Stimulated activated CD8-positive, alpha-beta memory T cell treated with anti-CD3 and anti-CD28 coated beads, Interleukin-12 subunit alpha, Interleukin-12 subunit beta, amount 100 ng/mL, for 24 hours (primary cell): Measurements from ENCODE around the gene MAT1A.
"Not testable (repeated sequence)": the region's sequence is repeated elsewhere in the genome, so short reads cannot be mapped to it uniquely, and the experiment has no call there.

Experiments
- DNase-seq: peaks from one replicate; pipeline ENCODE4 v3.0.0-alpha.2; 2020; ENCODE audit errors: extremely low read depth

Gene MAT1A

GRCh38 chr10:80289451-80290287, at the start of gene MAT1A:
MAT1A (minus strand) TSS chr10:80289658; CDS start chr10:80289423, 235 bp downstream.
- DNase-seq: no peak

DNA sequence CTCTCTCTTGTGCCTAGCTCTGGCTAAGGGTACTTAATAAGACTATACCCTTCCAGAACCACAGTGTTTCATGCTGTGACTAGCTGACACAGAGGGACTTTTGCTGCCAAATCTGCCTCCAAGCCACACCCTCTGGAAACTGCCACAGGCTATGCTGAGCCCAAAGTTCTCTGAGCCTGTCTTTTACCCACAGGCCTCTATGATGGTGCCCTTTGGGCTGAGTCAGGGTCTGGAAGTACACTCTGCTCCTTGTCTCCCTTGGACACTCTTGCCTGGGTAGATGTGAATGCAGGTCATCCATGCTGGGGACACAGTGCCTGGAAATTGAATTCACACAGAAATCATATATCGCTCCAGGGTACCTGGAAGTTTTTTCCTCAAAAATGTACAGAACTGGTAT, 44.5 kb upstream of the MAT1A start:
- DNase-seq: no peak

DNA sequence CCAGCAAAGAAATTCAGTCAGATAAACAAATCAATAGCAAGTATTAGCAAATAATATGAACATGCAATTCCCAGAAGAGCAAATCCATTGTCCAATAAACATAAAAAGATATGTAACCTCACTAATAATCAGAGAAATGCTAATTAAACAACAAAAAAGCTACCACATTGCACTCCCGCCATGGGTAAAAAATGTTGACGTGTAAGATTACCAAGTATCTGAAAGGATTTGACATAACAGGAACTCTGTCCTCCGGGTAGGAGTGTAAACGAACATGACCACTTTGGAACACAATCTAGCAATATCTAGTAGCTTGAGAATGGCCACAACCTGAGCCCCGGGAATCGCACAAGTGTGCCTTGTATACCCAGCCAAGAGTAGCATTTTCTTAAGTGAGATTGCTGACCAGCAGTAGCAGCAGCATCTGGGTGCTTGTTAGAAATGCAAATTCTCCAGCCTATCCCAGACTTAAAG, 35.5 kb upstream of the MAT1A start:
- DNase-seq: no peak

DNA sequence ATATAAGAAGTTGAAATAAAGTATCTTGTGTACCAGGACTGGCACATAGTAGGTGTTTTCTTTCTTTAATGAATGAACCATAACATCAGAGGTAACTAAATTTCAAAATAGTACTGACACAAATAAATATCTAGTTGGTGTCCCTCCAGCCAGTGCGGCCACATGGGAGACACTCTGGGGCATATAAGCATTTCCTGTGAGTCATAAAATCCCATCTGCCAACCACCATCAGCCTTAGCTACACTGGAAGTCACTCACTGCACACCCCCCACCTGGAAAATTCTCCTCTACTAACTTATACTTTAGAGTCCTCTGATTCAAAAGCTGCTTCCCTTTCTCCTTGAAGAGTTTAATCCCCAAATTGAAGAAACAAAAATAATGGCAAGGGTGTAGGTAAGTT, 34.6 kb upstream of the MAT1A start:
- no peak for DNase-seq

GRCh38 chr10:80323311-80323710, 33.9 kb upstream of the MAT1A start:
- no peak for DNase-seq

- DNase-seq: no peak
Observed at GRCh38 chr10:80322711-80323110, 33.3 kb upstream of the MAT1A start.

GRCh38 chr10:80322158-80322557, 32.7 kb upstream of the MAT1A start:
- DNase-seq: no peak

GRCh38 chr10:80321183-80321582, 31.7 kb upstream of the MAT1A start:
- no peak for DNase-seq

DNA sequence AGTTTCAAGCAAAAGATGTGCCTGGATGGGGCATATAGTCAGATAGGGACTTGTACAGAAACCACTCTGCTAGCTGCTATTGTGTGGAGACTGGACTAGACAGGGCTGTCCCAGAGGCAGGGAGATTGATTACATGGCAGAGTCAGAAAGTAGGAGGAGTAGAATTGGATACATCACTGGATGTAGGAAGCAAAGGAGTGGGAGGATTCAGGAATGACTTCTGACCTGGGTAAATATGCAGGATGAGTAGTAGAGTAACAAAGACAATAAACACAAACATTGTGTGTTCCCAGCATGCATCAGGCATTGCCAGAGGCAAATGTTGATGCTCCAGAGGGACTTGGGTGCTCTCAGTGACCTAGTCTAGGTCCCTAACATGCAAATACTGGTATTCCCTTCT, 30.9 kb upstream of the MAT1A start:
- DNase-seq: no peak

DNA sequence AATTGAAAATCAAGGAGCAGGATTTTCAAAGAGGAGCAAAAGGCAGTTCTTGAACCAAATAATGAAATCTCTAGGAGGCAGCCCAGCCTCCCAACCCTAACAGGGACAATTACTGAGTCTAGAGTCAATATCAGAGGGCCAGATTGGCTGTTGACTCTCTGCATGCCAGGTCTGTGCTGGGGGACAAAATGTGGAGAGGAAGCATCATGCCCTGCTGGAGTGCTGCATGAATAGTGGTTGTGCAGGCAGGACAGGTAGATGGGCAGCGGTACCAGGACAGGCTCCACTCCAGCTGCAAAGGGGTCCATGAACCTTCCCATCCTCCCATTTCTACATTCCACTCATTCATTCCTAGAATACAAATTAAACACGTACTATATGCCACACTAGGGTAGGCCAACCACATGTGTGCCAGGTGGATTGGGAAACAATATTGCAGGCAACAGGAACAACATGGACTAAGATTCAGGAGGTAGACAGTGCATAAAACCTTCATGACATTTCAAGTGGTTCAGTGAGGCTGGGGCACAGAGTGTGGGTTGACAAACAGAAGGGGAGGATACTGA, 30.4 kb upstream of the MAT1A start:
- DNase-seq: no peak

- no peak for DNase-seq
Observed at GRCh38 chr10:80319318-80319717, 29.9 kb upstream of the MAT1A start.

GRCh38 chr10:80318742-80319141, 29.3 kb upstream of the MAT1A start:
- no peak for DNase-seq

DNA sequence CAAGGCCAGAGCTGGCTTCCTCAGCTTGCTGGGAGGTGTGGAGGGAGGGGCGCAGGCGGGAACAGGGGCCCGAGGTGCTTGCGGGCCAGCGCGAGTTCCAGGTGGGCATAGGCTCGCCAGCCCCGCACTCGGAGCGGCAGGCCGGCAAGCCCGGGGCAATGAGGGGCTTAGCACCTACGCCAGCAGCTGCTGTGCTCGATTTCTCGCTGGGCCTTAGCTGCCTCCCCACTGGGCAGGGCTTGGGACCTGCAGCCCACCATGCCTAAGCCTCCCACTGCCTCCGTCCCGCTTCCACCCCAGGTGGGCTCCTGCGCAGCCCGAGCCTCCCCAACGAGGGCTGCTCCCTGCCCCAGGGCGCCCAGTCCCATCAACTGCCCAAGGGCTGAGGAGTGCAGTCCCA, 25.9 kb upstream of the MAT1A start:
- DNase-seq: no peak

- DNase-seq: no peak
Observed at GRCh38 chr10:80313523-80313922, 24.1 kb upstream of the MAT1A start.

- DNase-seq: not testable (repeated sequence)
Observed at GRCh38 chr10:80305989-80306388, 16.5 kb upstream of the MAT1A start.

DNA sequence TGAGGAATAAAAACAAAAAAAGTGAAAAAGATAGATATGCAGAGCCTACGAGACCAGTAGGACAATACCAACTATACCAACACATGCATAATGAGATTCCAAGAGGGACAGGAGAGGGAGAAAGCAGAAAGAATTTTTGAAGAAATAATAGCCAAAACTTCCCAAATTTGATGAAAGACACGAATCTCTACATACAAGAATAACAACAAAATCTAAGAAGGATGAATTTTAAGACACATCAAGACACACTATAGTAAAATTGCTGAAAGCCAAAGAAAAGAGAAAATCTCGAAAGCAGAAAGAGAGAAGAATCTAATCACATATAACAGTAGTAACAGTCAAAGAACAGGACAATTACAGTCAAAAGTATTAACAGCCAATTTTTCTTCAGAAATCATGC, 7.5 kb upstream of the MAT1A start:
- DNase-seq: no peak

DNA sequence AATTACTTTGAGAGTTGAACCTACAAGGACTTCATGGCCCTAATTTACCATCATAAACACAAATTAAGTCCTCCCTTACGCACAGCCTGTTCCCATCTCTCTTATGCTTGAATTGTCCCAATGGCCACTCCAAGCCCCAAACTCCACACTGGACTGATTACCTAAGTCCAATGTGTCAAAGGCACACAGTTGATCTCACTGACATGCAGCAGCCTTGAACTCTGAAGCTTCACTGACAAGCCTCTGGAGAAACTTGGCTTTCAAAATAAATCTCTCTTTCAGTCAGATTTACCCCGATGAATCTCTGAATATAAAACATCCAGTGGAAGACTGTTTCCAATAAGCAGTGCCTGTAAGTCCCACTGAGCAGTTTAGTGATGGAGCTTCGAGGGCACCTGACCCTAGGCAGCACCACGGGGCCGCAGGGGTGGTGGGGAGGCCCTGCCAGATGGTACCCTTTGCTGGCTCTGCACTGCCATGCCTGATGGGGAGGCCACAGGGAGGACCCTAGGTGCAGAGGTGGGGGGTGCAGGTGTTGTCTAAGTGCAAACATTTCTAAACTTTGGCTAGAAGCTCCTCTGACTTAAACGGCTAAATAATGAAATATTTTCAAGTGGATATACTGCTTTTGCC, 3.3 kb upstream of the MAT1A start:
- DNase-seq: no peak

DNA sequence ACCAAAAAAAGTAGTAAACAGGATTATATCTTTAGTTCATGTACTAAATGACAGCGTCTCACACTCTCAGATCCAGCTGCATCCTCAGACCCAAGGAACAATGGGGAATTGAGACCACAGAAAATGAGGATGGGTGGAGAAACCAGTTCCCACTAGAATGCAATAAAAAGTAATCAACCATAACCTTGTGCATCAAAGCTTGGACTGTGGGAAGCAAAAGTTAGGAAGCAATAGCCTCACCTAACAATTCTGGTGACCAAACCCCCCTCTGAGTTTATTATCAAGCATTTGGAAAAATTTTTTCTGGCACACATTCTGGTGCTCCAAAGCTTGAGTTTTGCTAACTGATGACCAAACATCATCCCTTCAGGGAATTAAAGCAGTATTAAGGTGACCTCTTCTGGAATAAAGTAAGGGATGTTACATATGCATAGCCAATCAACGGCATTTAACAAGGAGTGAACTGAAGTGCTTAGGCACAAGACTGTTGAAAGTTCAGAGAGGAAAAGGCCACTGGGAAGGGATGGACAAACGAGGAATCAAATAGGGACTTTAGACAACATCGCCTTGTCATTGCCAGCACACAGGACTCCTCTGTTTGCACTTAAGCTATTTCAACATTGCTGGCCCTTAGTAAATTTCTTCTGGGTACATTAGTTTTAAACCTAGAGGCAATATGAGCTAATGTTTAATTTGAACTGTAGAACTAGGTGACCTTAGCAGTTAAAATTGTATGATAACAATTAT, 1.2 kb upstream of the MAT1A start:
- DNase-seq: no peak

GRCh38 chr10:80288849-80289248, 609 bp downstream of the MAT1A start:
- no peak for DNase-seq

DNA sequence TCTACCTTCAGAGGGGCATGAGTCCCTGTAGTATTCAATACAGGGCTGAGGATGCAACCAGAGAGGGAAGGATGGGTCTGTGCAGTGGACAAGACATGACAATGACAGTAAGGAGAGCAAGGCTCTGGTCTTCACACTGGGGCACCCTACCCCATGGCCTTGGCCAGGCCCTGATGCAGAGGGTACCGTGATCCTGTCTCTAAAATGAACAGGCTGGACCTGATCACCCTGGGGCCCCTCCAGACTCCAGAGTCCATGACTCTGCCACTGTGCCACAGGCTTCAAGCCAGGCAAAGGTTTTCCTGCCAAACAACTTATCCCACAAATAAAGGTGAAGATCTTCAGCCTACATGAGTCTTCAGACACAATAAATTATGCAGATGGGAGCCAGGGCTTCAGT, 4.9 kb downstream of the MAT1A start:
- no peak for DNase-seq

GRCh38 chr10:80283536-80284199, 5.8 kb downstream of the MAT1A start:
- DNase-seq: no peak

DNA sequence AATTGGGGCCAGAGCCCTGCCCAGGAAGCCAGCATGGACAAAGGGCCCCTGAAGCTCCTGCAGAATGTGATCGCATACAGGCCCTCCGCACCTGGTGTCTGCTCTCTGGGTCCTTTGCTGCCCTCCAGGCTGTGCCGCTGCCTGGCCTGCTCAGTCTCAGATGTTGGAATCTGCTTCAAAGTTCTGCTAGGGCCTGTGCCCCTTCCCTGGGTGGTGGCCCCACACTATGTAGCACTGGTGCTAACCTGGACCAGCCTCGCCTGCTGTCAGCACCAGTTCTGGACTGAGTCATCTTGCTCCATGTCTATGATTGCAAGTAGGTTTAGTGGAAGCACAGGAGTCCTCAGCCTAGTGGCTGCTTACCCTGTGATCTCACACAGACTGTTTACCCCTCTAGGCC, 6.3 kb downstream of the MAT1A start:
- no peak for DNase-seq
